Choroid plexus epithelial cell (primary cell): Measurements from ENCODE around the gene PRPF40A.

Source experiments
- DNase-seq: peaks from one replicate; pipeline ENCODE4 v3.0.0-alpha.2; 2010; ENCODE audit warnings: low read depth
- H3K4me3 ChIP-seq: 2 replicates; pipeline ENCODE4 v1.5.1; 2011; ENCODE audit warnings: low read depth, mild to moderate bottlenecking, control low read depth, low read length, moderate library complexity
- CTCF ChIP-seq: conservative IDR thresholded peaks from 2 replicates; pipeline ENCODE4 v1.5.1; 2011; ENCODE audit warnings: low read depth, mild to moderate bottlenecking, control low read depth, inconsistent platforms, low read length, moderate library complexity

The PRPF40A gene

GRCh38 chr2:152629202-152629601, 88.1 kb downstream of the PRPF40A start:
- no peak for TF ChIP-seq CTCF
- H3K4me3 ChIP-seq = no peak overlapping the region
- DNase-seq = no peak

- peak; percentile 75 for DNase-seq
- peak; percentile 75 for TF ChIP-seq CTCF
These were observed 89.8 kb downstream of the PRPF40A start for GRCh38 chr2:152627351-152627957.

GRCh38 chr2:152626911-152627339, 90.3 kb downstream of the PRPF40A start:
- TF ChIP-seq CTCF = no peak
- H3K4me3 ChIP-seq = no peak overlapping the region
- DNase-seq = peak; percentile 28

More at GRCh38 chr2:152627351-152627957, 89.8 kb downstream of the PRPF40A start:
- no peak overlapping the region for H3K4me3 ChIP-seq

- peak; percentile 34 for DNase-seq
- no peak for TF ChIP-seq CTCF
- H3K4me3 ChIP-seq = no peak overlapping the region
These were observed 92.5 kb downstream of the PRPF40A start for GRCh38 chr2:152624805-152625204.

- no peak overlapping the region for H3K4me3 ChIP-seq
- TF ChIP-seq CTCF = no peak
- no peak for DNase-seq
These were observed 93.5 kb downstream of the PRPF40A start for GRCh38 chr2:152623775-152624174.

GRCh38 chr2:152623076-152623740, 94.1 kb downstream of the PRPF40A start:
- TF ChIP-seq CTCF = no peak
- DNase-seq = no peak
- H3K4me3 ChIP-seq = no peak overlapping the region

- H3K4me3 ChIP-seq = no peak overlapping the region
- DNase-seq = no peak
- no peak for TF ChIP-seq CTCF
These were observed 95.0 kb downstream of the PRPF40A start for GRCh38 chr2:152622219-152622618.
